ENCODE data around the gene GGT1. TPM values are rescaled to one million over a fixed set of nuclear protein-coding genes. Genes with fewer than 3 reads are reported as not detected.

Gene GGT1
- total RNA-seq, 1 experiment from 2014 or later: 14.0 TPM

- ChIA-PET CTCF (no interaction called here), POLR2A (no interaction called here)
- no peaks in the 10 kb centered on the region for H3K36me3 ChIP-seq (ENCODE audit: control insufficient read depth in 1 of 2, insufficient read depth in 2 of 2, low read length in 2 of 2)
Measured at GRCh38 chr22:24590596-24591173, 12.3 kb upstream of the GGT1 start.

More at GRCh38 chr22:24590596-24591173, 12.3 kb upstream of the GGT1 start:
- no TSS peak for BruUV-seq (replicated peaks)
- Histone ChIP-seq H3K4me1 (ENCODE audit: control insufficient read depth in 1 of 2, insufficient read depth in 2 of 2, low read length in 2 of 2) (peaks cover 8 to 20% of the 10 kb centered on the region in 2 experiments), H3K9ac (ENCODE audit: low read length) (no peak overlapping the region), H2AFZ (ENCODE audit: low read depth, low read length, poor library complexity, severe bottlenecking) (no peak overlapping the region), H3K9me2 (ENCODE audit: insufficient read depth) (no peaks in the 10 kb centered on the region), H3K27ac (ENCODE audit: low read depth, low read length) (no peak overlapping the region), H3K4me2 (ENCODE audit: low read length) (no peak overlapping the region), H3K79me2 (ENCODE audit: insufficient read depth, low read length) (no peaks in the 10 kb centered on the region), H4K20me1 (ENCODE audit: insufficient read depth) (no peaks in the 10 kb centered on the region), H3K27me3 (ENCODE audit: insufficient read depth, low read length) (no peaks in the 10 kb centered on the region), H3K4me3 (replicated peaks in 1 of 2; ENCODE audit: low read depth in 1 of 2, low read length in 2 of 2) (no peak overlapping the region), H3K9me3 (ENCODE audit: control insufficient read depth in 1 of 2, insufficient read depth in 1 of 2, low read depth in 1 of 2, low read length in 2 of 2) (no peaks in the 10 kb centered on the region)
- no peak for TF ChIP-seq ELF1 (IDR thresholded peaks at IDR 0.05; ENCODE audit: borderline replicate concordance, low read depth)
- TF ChIP-seq EGR1 (IDR thresholded peaks at IDR 0.05; ENCODE audit: low read depth): no peak
- TF ChIP-seq SRF (IDR thresholded peaks at IDR 0.05; ENCODE audit: low read depth): no peak
- no peak for TF ChIP-seq FOSL1 (IDR thresholded peaks at IDR 0.05; ENCODE audit: low read depth)
- no peak for TF ChIP-seq ZNF274 (IDR thresholded peaks at IDR 0.05; ENCODE audit: low read depth, low read length)
- no peak for TF ChIP-seq TCF7L2 (IDR thresholded peaks at IDR 0.05; ENCODE audit: borderline replicate concordance, extremely low read depth, insufficient read depth, insufficient read length)
- TF ChIP-seq JUND (IDR thresholded peaks at IDR 0.05): no peak
- no peak for TF ChIP-seq RAD21 (IDR thresholded peaks at IDR 0.05; ENCODE audit: low read depth)
- no peak for TF ChIP-seq ZBTB33 (IDR thresholded peaks at IDR 0.05; ENCODE audit: extremely low read depth, insufficient replicate concordance, low read length)
- TF ChIP-seq ZFX (IDR thresholded peaks at IDR 0.05): no peak
- no peak for TF ChIP-seq CBX3 (IDR thresholded peaks at IDR 0.05; ENCODE audit: low read depth)
- TF ChIP-seq REST (IDR thresholded peaks at IDR 0.05; ENCODE audit: low read depth): no peak
- RAD21 ChIA-PET (ENCODE audit: low non-redundant PET in 1 of 2, low total read pairs in 2 of 2, uncharacterized antibody in 2 of 2, unreplicated experiment in 2 of 2): no interaction called here
- DNase-seq (ENCODE audit: low read depth, low spot score): no peak
- no peak for ATAC-seq
- intact Hi-C loops (cut with micrococcal nuclease): no loop called here
